Suprapubic skin (tissue), 4 donors: ENCODE measurements around the gene TPD52L1. TPM values are rescaled to one million over a fixed set of nuclear protein-coding genes. Genes with fewer than 3 reads are reported as not detected.

Experiments used
- DNase-seq, 2 donors: peaks; one replicate each; pipeline ENCODE4 v3.0.0-alpha.2; 2019; ENCODE audit warnings: low spot score in 2 of 2
- H3K27ac ChIP-seq: fragments of 200-600 bp; sonication (generic); one replicate; pipeline ENCODE4 v1.5.1; 2019
- H3K27me3 ChIP-seq: fragments of 200-600 bp; sonication (generic); one replicate; pipeline ENCODE4 v1.5.1; 2019
- H3K36me3 ChIP-seq: fragments of 200-600 bp; sonication (generic); one replicate; pipeline ENCODE4 v1.5.1; 2019
- H3K4me1 ChIP-seq: fragments of 200-600 bp; sonication (generic); one replicate; pipeline ENCODE4 v1.5.1; 2019
- H3K4me3 ChIP-seq: fragments of 200-600 bp; sonication (generic); one replicate; pipeline ENCODE4 v1.5.1; 2019; ENCODE audit warnings: mild to moderate bottlenecking
- H3K9me3 ChIP-seq: fragments of 200-600 bp; sonication (generic); one replicate; pipeline ENCODE4 v1.5.1; 2019
- CTCF ChIP-seq, 2 donors: fragments of 200-600 bp in 1 of 2; fragments of 450-650 bp in 1 of 2; sonication (generic) in 1 of 2; IDR thresholded peaks; one replicate each; pipeline ENCODE4 v1.5.1; 2016 to 2019; ENCODE audit warnings: antibody characterized with exemption in 2 of 2, mild to moderate bottlenecking in 1 of 2, moderate library complexity in 1 of 2
- EP300 ChIP-seq: sonication (generic); formaldehyde crosslinking; IDR thresholded peaks from one replicate; pipeline ENCODE4 v1.6.1; 2017; ENCODE audit warnings: antibody characterized with exemption
- POLR2A ChIP-seq, 2 donors: fragments of 450-650 bp; IDR thresholded peaks; one replicate each; pipeline ENCODE4 v1.6.1; 2017; ENCODE audit warnings: antibody characterized with exemption in 2 of 2, mild to moderate bottlenecking in 2 of 2, moderate library complexity in 2 of 2
- POLR2AphosphoS5 ChIP-seq, 3 donors: sonication (generic); formaldehyde crosslinking; IDR thresholded peaks; one replicate each; pipeline ENCODE4 v1.6.1; 2017; ENCODE audit warnings: antibody characterized with exemption in 3 of 3
- WGBS: methylation state at CpG from one replicate; pipeline ENCODE4 v1.1.5; 2018; 5-methylcytosine and 5-hydroxymethylcytosine counted together
- total RNA-seq, 4 donors: library from RNA; depleted of rRNA; stranded (reverse); fragments of >200 nt; gene quantifications; one replicate each; pipeline ENCODE4 v1.1.0, GENCODE V29; 2016

TPD52L1 gene
- total RNA-seq, 4 donors from 2014 or later = 146 to 202 (median 190) TPM

DNA sequence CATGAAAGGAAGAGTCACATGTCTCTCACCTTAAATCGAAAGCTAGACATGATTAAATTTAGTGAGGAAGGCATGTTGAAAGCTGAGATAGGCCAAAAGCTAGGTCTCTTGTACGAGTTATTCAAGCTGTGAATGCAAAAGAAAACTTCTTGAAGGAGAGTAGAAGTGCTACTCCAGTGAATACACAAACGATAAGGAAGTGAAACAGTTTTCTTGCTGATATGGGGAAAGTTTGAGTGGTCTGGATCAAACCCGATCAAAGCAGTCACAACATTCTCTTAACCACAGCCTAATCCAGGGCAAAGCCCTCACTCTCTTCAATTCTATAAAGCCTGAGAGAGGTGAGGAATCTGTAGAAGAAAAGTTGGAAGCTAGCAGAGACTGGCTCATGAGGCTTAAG is 1.9 kb upstream of the TPD52L1 start:
- 87% methylated on average over 4 of the region's 4 CpGs for whole genome bisulfite sequencing
- no peak for TF ChIP-seq CTCF (IDR thresholded peaks at IDR 0.05)
- no peak for TF ChIP-seq POLR2AphosphoS5 (IDR thresholded peaks at IDR 0.05)
- no peaks in the 10 kb centered on the region for H3K9me3 ChIP-seq
- no peaks in the 10 kb centered on the region for H3K27me3 ChIP-seq
- DNase-seq = no peak
- peaks cover 19% of the 10 kb centered on the region for H3K4me1 ChIP-seq
- no peak overlapping the region for H3K27ac ChIP-seq
- H3K36me3 ChIP-seq = no peaks in the 10 kb centered on the region
- no peak overlapping the region for H3K4me3 ChIP-seq

GRCh38 chr6:125154118-125154760 is 666 bp downstream of the TPD52L1 start:
- TF ChIP-seq POLR2AphosphoS5 (IDR thresholded peaks at IDR 0.05) (no peak), POLR2A (IDR thresholded peaks at IDR 0.05) (no peak), CTCF (IDR thresholded peaks at IDR 0.05) (no peak), EP300 (no peak)
- Histone ChIP-seq H3K36me3 (no peaks in the 10 kb centered on the region), H3K4me1 (peaks cover 18% of the 10 kb centered on the region), H3K27me3 (no peaks in the 10 kb centered on the region), H3K4me3 (peak overlapping the region; percentile 74), H3K27ac (peak overlapping the region; percentile 89), H3K9me3 (no peaks in the 10 kb centered on the region)
- WGBS = 1% methylated on average over 19 of the region's 50 CpGs
- peak in 1 of 2 donors; percentile 61 for DNase-seq

DNA sequence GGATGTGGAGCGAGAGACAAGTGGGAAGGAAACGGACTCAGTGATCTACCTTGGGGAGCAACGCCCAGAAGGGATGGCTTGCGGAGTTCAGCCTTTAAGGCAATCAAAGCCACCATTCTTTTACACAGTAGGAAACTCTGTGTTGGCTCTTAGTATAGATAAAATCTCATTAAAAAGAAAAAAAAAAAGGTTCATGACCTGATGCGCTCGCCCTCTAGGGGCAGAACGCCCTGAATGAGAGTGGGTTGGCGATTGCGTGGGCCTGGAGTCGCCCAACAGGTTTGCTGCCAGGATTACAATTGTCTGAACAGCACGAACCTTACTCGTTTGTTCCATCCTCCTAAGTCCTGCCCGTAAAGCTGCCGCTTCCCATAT is 1.2 kb downstream of the TPD52L1 start:
- 52% methylated on average over 14 of the region's 14 CpGs for WGBS
- peaks cover 16% of the 10 kb centered on the region for H3K4me1 ChIP-seq
- no peaks in the 10 kb centered on the region for H3K36me3 ChIP-seq

GRCh38 chr6:125155344-125155743 is 1.8 kb downstream of the TPD52L1 start:
- Histone ChIP-seq H3K4me1 (peaks cover 16% of the 10 kb centered on the region), H3K4me3 (peak overlapping the region; percentile 74)
- DNase-seq = no peak

More for the DNA sequence above, 1.2 kb downstream of the TPD52L1 start:
- TF ChIP-seq POLR2A (IDR thresholded peaks at IDR 0.05) (no peak), CTCF (IDR thresholded peaks at IDR 0.05) (peak in 1 of 2 donors; percentile 30)
- Histone ChIP-seq H3K9me3 (no peaks in the 10 kb centered on the region), H3K27ac (peak overlapping the region; percentile 89), H3K4me3 (peak overlapping the region; percentile 74), H3K27me3 (no peaks in the 10 kb centered on the region)
- no peak for DNase-seq

GRCh38 chr6:125156496-125156895 is 2.9 kb downstream of the TPD52L1 start:
- Histone ChIP-seq H3K36me3 (no peaks in the 10 kb centered on the region), H3K4me3 (no peak overlapping the region), H3K9me3 (no peaks in the 10 kb centered on the region), H3K4me1 (peaks cover 16% of the 10 kb centered on the region), H3K27me3 (no peaks in the 10 kb centered on the region), H3K27ac (no peak overlapping the region)
- DNase-seq = no peak
- TF ChIP-seq POLR2A (IDR thresholded peaks at IDR 0.05) (no peak), EP300 (no peak), POLR2AphosphoS5 (IDR thresholded peaks at IDR 0.05) (no peak), CTCF (IDR thresholded peaks at IDR 0.05) (no peak)
- WGBS = 71% methylated on average over 4 of the region's 4 CpGs

More at GRCh38 chr6:125155344-125155743, 1.8 kb downstream of the TPD52L1 start:
- H3K36me3 ChIP-seq = no peaks in the 10 kb centered on the region
- no peak for TF ChIP-seq POLR2A (IDR thresholded peaks at IDR 0.05)
- peak overlapping the region; percentile 89 for H3K27ac ChIP-seq
- no peaks in the 10 kb centered on the region for H3K9me3 ChIP-seq
- 78% methylated on average over 2 of the region's 2 CpGs for WGBS
- H3K27me3 ChIP-seq = no peaks in the 10 kb centered on the region

- Histone ChIP-seq H3K27ac (no peak overlapping the region), H3K36me3 (no peaks in the 10 kb centered on the region), H3K4me1 (peaks cover 16% of the 10 kb centered on the region), H3K27me3 (no peaks in the 10 kb centered on the region), H3K9me3 (no peaks in the 10 kb centered on the region), H3K4me3 (no peak overlapping the region)
- WGBS = 67% methylated on average over 3 of the region's 3 CpGs
- DNase-seq = no peak
- no peak for TF ChIP-seq EP300
- no peak for TF ChIP-seq POLR2A (IDR thresholded peaks at IDR 0.05)
- no peak for TF ChIP-seq POLR2AphosphoS5 (IDR thresholded peaks at IDR 0.05)
- no peak for TF ChIP-seq CTCF (IDR thresholded peaks at IDR 0.05)
These were observed 3.7 kb downstream of the TPD52L1 start for GRCh38 chr6:125157280-125157679.
